ENCODE data around the gene DVL3.

- TF ChIP-seq CTCF (IDR thresholded peaks at IDR 0.05; ENCODE audit: low read length) (no peak), EZH2 (IDR thresholded peaks at IDR 0.05; ENCODE audit: borderline replicate concordance, low read length) (no peak)
Measured at GRCh38 chr3:184181596-184181995, 26.4 kb downstream of the DVL3 start.

Measured in OCI-LY1 (cell line).